Measurements from ENCODE around the gene SWT1.

The SWT1 gene, protein sequence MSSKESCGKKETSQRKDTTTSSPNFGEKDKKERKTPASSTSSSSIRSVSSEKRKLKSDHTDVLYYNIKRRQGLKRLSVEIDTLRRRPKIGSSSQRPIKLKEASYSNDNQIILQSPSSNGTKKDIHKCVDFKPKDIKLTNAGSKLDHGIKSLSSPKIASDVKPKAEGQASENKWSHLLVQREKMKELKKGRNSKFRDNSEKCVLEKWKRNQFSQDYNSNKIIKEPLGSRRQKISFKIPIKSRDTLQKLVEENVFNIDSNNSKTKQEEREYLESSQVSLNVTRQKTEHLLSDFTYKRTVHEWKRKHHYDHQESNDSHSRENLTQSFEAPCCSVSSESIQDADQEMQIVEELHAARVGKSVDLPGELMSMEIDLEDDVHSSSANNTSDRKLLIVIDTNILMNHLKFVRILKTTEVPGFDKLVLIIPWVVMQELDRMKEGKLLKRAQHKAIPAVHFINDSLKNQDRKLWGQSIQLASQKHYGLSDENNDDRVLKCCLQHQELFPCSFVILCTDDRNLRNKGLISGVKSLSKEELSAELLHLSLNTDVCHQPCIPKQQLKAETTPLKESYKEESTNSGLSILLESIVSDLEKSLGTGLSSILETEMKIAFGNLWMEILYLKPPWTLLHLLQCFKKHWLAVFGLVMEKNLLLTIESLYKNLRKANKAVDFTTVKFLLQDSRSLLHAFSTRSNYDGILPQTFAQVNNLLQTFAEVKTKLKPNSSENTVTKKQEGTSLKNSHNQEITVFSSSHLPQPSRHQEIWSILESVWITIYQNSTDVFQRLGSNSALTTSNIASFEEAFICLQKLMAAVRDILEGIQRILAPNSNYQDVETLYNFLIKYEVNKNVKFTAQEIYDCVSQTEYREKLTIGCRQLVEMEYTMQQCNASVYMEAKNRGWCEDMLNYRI

DNA sequence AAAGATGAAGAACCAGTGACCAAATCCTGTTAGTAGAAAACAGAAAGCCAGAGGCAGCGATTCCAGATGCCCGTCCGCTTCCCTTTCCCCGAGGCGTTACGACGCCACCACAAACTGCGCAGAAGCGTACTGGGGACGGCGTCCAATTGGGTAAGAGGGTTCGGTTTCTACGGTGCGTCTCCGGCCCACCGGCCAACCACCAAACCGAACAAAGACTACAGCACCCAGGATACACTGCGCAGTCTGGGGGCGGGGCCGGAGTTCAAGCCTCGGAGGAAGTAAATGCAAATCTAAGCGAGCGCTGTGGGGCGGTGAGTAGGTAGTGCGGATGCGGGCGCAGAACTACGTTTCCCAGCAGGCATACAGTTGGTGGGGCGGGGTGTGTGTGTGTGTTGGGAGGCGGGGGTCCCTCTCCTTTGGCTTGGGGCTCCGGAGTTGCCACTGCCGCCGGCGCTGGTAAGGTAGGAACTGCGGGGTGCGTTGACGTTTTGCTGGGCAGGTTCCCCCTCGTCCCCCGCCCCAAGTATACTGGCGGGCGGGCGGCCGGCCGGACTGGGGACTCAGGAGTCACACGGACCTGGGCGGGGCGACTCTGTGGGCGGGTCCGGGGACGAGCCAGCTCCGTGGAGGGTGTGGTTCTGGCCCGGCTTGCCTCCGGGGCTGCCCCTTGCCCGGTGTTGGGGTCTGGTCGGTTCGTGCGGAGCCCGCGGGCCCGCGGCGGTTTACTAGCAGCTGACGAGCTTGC, at the start of gene SWT1, which contains the start of gene TRMT1L:
Gene SWT1, plus strand, starts transcription at position 314 of the 745 bp plus-strand sequence. CDS start 3,675 bp downstream, outside the sequence.
Gene TRMT1L, minus strand, starts transcription at position 100 of the 745 bp plus-strand sequence. CDS start 241 bp downstream, outside the sequence.
- H3K4me3 ChIP-seq (ENCODE audit: low read depth, low read length) = peak within 1 kb of the TSS; percentile 90

DNA sequence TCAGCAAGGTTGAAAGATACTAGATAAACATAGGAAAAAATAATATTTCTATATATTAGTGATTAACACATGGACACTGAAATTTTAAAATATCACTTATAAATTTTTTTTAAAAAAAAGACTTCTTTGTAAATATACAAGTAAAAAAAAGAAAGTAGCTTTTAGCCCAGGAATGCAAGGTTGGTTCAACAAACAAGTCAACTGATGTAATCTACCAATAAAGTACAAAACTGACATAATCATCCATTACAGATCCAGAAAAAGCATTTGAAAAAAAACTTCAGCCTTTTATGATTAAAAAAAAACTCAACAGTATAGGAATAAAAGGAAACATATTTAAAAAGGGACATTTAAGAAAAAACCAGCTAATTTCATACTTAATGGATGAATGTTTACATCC, 48.6 kb upstream of the SWT1 start:
- no peak overlapping the region for H3K4me3 ChIP-seq (ENCODE audit: low read depth, low read length)

DNA sequence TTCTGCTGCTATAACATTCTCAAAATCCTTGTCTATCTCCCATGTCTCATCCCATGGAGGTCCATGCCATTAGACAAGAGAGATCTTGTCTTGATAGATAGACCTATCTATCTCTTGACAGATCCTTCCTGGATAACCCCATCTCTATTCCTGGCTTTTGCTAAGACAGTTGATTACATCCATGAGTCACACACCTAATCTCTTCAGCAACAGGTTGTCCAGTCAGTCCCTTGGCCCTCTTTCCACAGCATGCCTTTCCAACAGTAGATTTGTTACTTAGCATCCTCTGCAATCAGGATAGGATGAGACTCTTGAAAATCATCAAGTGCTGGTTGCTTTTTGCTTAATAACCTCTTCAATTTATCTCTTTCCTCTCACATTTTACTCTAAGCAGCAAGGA, 46.8 kb upstream of the SWT1 start:
- no peak overlapping the region for H3K4me3 ChIP-seq (ENCODE audit: low read depth, low read length)

DNA sequence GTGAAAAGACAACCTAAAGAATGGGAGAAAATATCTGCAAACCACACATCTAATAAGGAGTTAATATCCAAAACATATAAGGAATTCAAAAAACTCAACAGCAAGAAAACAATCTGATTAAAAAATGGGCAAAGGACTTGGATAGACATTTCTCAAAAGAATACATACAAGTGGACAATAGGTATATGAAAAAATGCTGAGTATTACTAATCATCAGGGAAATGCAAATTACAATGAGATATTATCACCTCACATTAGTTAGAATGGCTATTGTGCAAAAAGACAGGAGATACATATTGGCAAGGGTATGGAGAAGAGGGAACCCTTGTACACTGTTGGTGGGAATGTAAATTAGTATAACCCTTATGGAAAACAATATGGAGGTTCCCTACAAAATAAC, 45.1 kb upstream of the SWT1 start:
- H3K4me3 ChIP-seq (ENCODE audit: low read depth, low read length) = no peak overlapping the region

DNA sequence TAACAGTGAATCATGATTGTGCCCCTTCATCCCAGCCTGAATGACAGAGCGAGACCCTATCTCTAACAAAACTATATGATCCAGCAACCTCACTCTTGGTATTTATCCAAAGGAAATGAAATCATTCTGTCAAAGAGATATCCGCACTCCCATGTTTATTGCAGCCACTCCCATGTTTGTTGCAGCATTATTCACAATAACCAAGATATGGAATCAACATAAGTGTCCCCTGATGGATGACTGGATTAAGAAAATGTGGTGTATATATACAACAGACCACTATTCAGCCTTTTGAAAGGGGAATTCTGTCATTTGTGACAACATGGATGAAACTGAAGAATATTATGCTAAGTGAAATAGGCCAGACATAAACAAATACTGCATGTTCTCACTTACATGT, 44.6 kb upstream of the SWT1 start:
- no peak overlapping the region for H3K4me3 ChIP-seq (ENCODE audit: low read depth, low read length)

DNA sequence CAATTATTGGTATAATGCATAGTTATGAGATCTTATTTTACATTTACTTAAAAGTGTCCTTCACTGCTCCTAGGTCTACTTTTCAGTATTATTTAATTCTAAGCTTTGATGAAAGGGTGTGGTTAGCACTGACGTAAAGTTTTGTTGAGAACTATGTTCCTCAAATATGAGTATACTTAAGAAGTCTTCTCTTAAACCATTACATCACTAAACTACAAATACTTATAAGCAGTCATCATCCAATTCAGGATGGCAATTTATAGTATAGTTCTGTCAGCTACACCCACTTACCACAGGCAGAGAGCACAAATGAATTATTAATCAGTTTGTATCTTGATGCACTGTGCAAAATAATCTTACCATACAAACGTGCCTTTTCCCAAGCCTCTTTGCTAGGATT, 27.3 kb upstream of the SWT1 start:
- H3K4me3 ChIP-seq (ENCODE audit: low read depth, low read length) = no peak overlapping the region

DNA sequence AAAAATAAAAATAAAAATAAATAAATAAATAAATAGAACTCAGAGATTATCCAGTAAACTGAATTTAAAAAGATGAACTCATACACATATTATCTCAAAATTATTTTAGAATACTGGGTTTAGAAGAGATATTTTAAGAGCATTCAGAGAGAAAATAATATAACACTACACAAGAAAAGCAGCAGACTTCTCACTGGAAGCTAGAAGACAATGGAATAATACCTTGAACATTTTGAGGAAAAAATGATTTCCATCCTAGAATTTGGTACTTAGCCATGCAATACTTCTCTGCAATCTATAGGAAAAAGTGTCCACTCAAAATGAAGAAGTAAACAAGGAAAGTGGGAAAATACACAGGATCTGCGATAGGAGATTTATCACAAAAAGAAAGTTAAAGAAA, 24.4 kb upstream of the SWT1 start:
- no peak overlapping the region for H3K4me3 ChIP-seq (ENCODE audit: low read depth, low read length)

DNA sequence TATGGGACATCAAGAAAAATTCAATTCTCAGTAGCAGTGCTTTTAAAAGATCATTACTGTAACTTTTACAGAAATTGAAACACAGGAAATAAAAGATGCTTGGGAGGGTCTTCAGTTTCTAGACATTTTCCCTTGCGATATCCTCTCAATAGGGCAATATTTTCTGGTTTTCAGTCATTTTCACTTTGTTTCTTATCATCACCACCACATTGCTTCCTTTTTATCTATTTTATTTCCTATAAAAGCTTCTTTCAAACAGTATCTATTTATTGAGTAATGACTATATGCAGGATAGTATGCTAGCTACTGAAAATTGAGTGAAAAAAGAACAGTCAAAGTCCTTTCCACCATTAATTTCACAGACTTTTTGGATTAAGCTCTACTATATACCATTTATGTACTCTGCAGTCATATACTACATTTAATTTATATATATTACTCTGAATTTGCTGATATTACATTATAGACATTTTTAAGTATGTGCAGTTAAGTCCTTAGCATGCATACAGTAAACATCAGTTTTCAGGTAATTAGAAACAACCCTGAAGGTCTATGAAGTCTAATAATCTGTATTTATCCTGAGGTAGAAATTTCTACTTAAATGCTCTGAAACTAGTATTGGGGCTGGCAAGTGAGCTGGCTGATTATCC, 18.9 kb upstream of the SWT1 start:
- H3K4me3 ChIP-seq (ENCODE audit: low read depth, low read length) = no peak overlapping the region

DNA sequence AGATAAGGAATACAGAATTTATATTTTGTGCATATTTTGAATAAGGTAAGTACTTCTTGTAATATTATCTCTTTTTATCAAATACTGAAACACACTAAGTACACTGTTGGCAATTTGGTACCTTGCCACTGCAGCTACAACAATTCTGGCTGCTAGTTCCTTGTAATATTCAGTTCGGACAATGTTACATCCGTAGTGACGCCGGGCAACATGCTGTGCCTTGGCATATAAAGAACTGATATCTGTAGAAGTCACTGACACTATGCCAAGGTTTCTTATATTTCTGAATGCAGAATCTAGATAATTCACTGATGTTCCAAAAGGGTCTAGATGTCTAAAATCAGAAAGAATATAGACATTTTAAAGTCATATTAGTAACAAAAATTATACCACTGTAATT, 17.7 kb upstream of the SWT1 start:
- H3K4me3 ChIP-seq (ENCODE audit: low read depth, low read length) = no peak overlapping the region

DNA sequence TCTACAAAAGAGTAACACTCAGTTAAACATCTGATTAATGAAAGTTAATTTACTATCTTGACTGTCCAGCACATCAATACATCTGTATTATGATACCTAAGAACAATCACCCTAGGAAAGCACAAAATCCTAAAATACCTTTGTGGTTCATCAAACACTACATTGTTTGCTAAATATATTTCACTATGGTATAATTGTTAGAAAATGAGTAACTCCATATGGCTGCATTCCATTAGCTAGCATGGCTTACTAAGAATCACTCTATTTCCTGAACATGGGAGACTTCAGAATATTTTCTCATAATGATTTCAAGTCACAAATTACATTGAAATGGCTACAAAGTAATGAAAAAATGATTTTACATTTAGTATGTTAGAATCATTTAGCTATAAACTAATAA, 12.7 kb upstream of the SWT1 start:
- no peak overlapping the region for H3K4me3 ChIP-seq (ENCODE audit: low read depth, low read length)

DNA sequence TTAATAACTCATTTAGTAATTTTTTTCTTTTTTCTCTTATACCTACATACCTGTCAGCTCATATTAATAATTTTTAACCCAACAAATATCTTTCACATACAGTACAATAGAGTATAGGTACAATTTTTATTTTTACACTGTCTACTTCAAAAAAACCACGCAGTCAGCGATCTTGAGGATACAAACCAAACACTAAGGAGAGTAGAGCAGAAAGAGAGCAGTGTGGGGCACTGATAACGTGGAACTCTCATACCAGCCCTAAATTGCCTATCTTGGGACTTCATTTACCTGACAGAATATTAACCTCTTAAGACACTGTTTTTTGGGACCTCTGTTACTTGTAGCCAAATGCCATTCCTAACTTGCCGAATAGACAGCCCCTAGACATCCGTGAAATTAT, 5.8 kb upstream of the SWT1 start:
- no peak overlapping the region for H3K4me3 ChIP-seq (ENCODE audit: low read depth, low read length)

DNA sequence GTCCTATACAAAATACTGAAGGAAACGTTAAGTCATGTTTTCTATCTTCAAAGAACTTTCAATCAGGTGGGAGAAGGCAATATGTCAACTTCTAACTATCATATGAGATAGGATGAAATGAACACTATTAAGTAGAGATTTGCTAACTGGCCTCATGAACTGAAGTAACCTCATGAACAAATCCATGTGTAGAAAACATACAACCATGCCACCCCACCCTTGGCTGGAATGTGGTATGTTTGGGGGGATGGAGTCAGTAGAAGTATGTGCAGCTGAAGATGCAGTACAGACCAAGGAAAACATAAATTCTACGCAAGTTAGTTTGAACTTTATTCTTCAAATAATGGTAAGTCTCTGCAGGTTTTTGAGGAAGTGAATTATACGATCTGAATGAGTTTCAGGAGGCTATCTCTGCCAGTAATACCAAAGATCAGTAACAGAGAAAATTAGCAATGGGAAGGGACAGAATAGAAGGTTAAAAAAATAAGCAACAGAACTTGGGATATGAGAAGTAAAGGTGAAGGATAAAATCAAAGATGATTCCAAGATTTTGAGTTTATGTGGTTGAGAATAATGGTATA, 4.7 kb upstream of the SWT1 start:
- no peak overlapping the region for H3K4me3 ChIP-seq (ENCODE audit: low read depth, low read length)

DNA sequence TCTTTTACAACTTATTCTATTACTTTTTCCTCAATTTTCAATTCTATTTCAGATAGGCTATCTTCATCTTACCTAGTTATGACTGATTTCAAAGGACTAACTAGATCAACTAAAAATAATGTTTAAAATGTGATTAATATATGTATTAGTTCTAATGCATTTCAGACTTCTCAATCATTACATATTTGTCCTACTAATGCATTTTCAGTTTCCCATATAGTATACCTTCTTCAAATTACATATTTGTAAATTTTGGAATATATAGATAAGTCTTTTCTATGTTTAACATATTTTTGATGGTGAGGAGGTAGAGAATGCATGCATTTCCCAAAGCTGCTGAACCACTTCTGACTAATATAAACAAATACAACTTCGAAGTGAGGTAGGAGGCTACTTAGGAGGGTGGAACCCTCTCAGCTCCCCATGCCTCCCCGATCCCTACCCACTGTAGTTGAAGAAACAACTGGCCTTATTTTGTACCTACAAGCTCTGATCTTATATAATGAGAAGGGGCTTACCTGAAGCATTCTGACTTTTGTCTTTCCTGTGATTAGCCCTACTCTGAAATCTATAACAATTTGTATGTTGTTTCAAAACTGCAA, 2.0 kb upstream of the SWT1 start:
- no peak overlapping the region for H3K4me3 ChIP-seq (ENCODE audit: low read depth, low read length)

DNA sequence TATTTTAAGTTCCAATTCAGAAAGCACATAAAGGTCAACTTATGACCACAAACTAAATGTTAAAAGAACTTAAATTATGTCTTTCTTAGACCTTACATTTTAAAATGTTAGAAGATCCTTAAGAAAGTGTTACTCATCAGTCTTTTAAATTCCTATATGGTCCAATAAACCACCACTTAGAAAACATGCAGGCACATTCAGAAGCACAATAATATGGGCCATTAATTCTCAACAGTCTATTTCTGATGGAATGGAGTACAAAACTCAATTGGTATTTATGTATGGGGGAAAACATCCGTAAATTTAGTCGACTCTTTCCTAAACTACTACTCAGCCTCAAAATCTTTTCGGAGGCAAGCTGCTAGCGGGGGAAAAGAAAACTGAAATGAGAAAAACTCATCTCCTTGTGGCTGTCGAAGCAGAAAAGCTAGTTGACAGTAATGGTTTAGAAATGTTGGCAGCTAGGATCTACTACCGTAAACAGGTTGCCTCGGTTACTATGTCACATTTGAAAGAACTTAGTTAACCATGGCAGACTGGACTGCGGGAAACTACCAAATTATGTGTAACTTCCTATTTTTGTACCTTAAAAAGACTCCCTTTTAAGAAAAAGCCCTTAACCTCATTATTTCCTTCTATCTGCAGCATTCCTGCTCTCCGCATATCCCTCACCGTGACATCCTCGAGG, 1.2 kb upstream of the SWT1 start:
- peak overlapping the region; percentile 90 for H3K4me3 ChIP-seq (ENCODE audit: low read depth, low read length)

DNA sequence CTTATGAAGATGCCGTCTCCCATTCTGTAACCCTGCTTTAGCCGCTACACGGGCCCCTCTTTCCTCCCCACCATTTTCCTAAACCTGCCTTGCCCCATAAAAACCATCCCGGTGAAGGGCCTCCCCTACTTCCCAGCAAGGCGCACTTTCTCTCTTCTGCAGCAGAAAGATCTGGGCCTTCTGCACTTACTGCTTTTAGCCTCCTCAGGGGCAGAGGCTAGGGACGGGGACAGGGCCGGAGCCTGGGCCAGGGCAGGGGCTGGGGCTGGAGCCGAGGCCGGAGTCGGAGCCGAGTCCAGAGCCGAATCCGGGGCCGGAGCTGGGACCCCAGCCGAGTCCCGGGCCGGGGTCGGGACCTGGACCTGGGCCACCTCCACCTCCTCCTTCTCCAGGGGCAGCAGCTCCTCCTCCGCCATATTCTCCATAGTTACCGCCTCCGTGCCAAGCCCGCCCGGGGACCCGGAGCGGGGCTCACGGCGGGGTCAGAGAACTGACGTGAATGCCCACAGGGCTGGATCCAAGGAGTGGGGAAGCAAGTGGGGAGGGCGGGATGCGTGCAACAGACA, 596 bp upstream of the SWT1 start:
- H3K4me3 ChIP-seq (ENCODE audit: low read depth, low read length) = peak overlapping the region; percentile 90

DNA sequence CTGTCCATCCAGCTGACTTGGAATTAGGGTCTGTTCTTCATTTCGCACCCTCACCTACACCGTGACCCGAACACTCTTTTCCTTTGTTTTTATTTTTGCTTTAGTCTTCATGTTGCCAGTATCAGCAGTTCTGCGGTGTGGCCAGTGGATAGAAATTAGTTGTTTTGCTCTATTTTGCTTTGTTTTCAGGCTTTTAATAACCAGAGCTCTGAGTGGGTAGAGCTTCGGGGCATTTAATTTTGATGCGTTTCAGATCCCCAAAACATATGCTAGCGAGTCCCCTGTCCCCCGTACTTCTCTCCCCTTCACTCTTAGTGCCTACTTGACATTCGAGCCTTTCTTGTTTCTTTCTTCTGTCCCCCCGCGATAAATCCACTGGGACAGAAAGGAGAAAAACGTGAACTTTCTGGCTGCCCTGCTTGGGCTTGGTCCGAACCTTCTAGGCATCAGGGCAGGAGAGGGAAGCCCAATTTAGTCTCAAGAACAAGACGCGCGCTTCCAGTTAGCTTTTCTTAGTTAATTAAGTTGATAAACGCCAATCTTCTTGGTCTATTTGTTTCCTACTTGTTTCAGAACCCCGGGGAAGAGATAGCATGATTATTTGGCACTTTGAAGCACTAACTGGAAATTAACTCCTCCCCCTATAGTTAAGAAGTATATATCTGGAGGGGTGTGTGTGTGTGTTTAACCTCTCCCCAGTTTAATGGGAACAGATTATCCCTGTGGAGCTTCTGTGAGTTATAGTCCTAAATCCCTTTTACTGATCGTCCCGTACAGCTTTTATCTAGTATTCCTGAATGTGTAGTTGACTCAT, 839 bp downstream of the SWT1 start:
- H3K4me3 ChIP-seq (ENCODE audit: low read depth, low read length) = peak overlapping the region; percentile 90

DNA sequence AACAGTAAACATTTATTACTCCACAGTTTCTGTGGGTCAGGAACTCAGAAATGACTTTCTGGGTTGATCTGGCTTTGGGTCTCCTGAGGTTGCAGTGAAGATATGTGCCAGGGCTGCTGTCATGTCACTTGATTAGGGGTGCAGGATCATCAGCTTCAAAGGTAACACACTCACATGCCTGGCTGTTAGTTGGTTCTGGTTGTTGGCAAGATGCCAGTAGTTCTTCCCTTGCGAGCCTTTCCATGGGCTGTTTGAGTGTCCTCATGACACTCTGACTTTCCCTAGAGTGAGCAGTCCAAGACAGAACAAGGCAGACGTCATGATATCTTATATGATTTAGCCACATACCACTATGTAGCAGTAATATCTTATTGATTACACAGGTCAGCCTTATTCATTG, 1.8 kb downstream of the SWT1 start:
- H3K4me3 ChIP-seq (ENCODE audit: low read depth, low read length) = no peak overlapping the region

DNA sequence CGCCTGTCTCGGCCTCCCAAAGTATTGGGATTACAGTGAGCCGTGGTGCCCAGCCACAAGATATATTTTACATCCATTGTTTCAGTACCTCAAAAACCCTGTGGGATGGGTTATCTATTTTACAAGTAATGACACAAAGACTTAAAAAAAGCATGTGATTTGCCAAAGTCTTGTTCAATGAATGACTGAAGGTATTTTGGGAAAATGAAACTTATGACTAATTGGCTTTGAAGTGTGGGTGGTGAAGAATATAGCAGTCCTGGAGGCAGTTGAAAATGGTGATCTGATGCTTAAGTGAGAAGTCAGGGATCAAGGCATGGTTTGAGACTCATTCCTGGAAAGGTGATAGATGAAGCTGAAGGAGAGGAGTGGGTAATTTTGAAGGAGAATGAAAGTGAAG, 3.0 kb downstream of the SWT1 start:
- H3K4me3 ChIP-seq (ENCODE audit: low read depth, low read length) = no peak overlapping the region

Measured in iPS-11a (cell line).